ENCODE data around the gene SYPL1. TPM values are rescaled to one million over a fixed set of nuclear protein-coding genes. Genes with fewer than 3 reads are reported as not detected.

The SYPL1 gene
- total RNA-seq, 1 experiment from 2014 or later, result 39.2 TPM

DNA sequence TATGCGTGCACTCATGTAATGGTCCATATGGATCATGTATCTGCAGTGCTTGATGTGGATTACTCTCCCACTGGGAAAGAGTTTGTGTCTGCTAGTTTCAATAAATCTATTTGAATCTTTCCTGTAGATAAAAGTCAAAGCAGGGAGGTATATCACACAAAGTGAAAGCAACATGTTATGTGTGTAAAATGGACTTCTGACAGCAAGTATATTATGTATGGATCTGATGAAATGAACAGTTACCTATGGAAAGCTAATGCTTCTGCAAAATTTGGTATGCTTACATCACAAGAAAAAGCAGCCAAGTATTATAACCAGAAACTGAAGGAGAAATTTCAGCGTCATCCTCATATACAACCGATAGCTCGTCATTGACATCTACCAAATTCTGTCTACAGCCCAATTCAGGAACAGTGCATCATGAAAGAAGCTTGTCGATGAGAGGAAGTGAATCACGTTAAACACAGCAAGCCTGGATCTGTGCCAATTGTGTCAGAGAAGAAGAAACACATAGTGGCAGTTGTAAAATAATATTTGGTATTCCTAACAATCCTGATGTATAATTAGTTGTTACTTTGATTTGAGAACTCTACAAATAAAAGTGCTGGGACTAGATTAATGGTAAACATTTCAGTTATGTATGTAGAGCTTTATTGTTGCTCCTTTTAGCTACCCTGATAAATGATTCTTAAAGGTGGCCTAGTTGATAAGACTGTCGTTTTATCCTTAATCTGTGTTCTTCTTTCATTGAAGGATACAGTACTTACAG, 14.2 kb upstream of the SYPL1 start:
- Histone ChIP-seq H3K27ac (ENCODE audit: insufficient read length, low read depth, low read length) (no peak overlapping the region), H3K79me2 (ENCODE audit: insufficient read depth, low read length) (no peaks in the 10 kb centered on the region), H3K4ac (ENCODE audit: low read depth, low read length) (no peak overlapping the region), H3K4me2 (ENCODE audit: insufficient read depth, insufficient read length, low read length) (no peak overlapping the region), H4K5ac (ENCODE audit: insufficient read length, low read depth, low read length) (no peak overlapping the region), H4K20me1 (ENCODE audit: control insufficient read depth, insufficient read depth, insufficient read length) (no peaks in the 10 kb centered on the region), H3K56ac (ENCODE audit: insufficient read length, low read depth, low read length) (no peak overlapping the region), H2BK12ac (ENCODE audit: insufficient read length, low read depth, low read length) (no peak overlapping the region), H2BK120ac (ENCODE audit: low read depth, low read length, poor library complexity, severe bottlenecking) (no peak overlapping the region), H2AFZ (ENCODE audit: low read length) (no peak overlapping the region), H3K23ac (ENCODE audit: insufficient read length, low read depth, low read length) (no peak overlapping the region), H3K18ac (ENCODE audit: insufficient read length, low read depth, low read length) (no peak overlapping the region), H3K23me2 (ENCODE audit: insufficient read length, low read depth, low read length, poor library complexity, severe bottlenecking) (no peaks in the 10 kb centered on the region), H3T11ph (ENCODE audit: low read length) (no peak overlapping the region), H2AK5ac (ENCODE audit: insufficient read length, low read length) (no peak overlapping the region), H3K9me3 (ENCODE audit: control insufficient read depth, low read depth, low read length) (no peaks in the 10 kb centered on the region), H3K14ac (ENCODE audit: insufficient read depth, low read length) (no peak overlapping the region), H2BK20ac (ENCODE audit: low read depth, low read length, poor library complexity, severe bottlenecking) (no peak overlapping the region), H3K9ac (ENCODE audit: extremely low read depth, insufficient read length, low read length) (no peak overlapping the region), H3K4me1 (ENCODE audit: insufficient read depth, low read length) (no peaks in the 10 kb centered on the region; the same call in 1 of the 2 replicates), H3K79me1 (ENCODE audit: insufficient read depth, low read depth, low read length, poor library complexity, severe bottlenecking) (no peaks in the 10 kb centered on the region), H4K91ac (ENCODE audit: insufficient read length, low read depth, low read length) (no peak overlapping the region), H4K8ac (replicated peaks; ENCODE audit: insufficient read length, low read depth, low read length) (no peak overlapping the region), H3K27me3 (ENCODE audit: insufficient read depth, low read length) (no peaks in the 10 kb centered on the region), H2BK15ac (ENCODE audit: low read depth, low read length) (no peak overlapping the region), H2BK5ac (ENCODE audit: insufficient read length, low read length) (no peak overlapping the region)
- no CpG with 5 or more reads among the region's 7 CpGs for WGBS (ENCODE audit: extremely low coverage, insufficient read length, low lambda C conversion rate)
- Mint-ChIP-seq H3K4me1 (peaks cover 4 to 8% of the 10 kb centered on the region in 2 experiments; a peak in 3 of 4 replicates), H3K9me3 (no peaks in the 10 kb centered on the region), H3K36me3 (ENCODE audit: insufficient read depth in 1 of 3, low read depth in 3 of 3) (no peaks in the 10 kb centered on the region), H3K4me3 (no peak overlapping the region), H3K27ac (no peak overlapping the region), H3K27me3 (ENCODE audit: low read depth) (no peaks in the 10 kb centered on the region; the same call in 1 of the 2 replicates)
- TF ChIP-seq, protein P1, sequence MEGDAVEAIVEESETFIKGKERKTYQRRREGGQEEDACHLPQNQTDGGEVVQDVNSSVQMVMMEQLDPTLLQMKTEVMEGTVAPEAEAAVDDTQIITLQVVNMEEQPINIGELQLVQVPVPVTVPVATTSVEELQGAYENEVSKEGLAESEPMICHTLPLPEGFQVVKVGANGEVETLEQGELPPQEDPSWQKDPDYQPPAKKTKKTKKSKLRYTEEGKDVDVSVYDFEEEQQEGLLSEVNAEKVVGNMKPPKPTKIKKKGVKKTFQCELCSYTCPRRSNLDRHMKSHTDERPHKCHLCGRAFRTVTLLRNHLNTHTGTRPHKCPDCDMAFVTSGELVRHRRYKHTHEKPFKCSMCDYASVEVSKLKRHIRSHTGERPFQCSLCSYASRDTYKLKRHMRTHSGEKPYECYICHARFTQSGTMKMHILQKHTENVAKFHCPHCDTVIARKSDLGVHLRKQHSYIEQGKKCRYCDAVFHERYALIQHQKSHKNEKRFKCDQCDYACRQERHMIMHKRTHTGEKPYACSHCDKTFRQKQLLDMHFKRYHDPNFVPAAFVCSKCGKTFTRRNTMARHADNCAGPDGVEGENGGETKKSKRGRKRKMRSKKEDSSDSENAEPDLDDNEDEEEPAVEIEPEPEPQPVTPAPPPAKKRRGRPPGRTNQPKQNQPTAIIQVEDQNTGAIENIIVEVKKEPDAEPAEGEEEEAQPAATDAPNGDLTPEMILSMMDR (conservative IDR thresholded peaks at IDR 0.05), result no peak
- DNase-seq, result no peak

All from H9 (cell line).